Colon (tissue), 2 donors: ENCODE results near the gene LRRC47.

Experiments
- FAIRE-seq: peaks from 2 replicates; lab custom pipeline; 2012; peaks lifted over from hg19 to GRCh38; lab: Jason Lieb, UNC
- donor health status: control.
- donor health status: control.

The LRRC47 gene

DNA sequence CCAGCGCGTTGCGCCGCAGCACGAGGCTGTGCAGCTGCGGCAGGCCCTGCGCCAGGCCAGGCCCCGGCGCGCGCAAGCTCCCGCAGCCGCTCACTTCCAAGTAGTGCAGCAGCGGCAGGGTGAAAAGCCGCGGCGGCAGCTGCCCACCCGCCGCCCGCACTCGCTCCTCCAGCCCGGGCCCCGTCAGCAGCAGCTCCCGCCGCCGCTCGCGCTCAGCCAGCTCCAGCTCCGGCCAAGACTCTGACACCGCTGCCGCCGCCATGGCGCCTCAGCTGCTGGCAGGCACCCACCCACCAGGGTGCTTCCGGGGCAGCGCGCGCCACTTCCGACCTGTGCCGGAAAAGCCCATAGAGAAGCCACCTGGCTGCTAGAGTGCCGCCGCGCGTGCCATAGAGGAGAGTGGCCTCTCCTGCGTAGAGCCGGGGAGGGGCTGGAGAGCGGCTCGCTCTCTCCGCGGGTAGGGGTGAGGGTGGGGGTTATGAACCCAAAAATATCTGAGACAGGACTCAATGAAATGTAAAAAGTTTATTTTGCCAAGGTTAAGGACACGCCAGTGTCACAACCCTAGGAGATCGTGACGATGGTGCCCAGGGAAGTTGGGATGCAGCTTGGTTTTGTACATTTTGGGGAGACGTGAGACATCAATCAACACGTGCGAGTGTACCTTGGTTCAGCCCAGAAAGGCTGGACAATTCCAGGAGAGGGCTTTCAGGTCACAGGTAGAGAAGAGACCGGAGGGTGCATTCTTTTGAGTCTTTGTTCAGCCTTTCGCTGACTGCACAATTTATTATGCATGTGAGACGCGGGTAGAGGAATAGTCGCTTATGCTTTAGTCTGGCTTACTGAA is at the start of gene LRRC47:
TSS of gene LRRC47 (minus strand) at position 284 of the 847 bp plus-strand sequence. CDS start at position 262, 22 bp downstream.
- FAIRE-seq, result no peak

DNA sequence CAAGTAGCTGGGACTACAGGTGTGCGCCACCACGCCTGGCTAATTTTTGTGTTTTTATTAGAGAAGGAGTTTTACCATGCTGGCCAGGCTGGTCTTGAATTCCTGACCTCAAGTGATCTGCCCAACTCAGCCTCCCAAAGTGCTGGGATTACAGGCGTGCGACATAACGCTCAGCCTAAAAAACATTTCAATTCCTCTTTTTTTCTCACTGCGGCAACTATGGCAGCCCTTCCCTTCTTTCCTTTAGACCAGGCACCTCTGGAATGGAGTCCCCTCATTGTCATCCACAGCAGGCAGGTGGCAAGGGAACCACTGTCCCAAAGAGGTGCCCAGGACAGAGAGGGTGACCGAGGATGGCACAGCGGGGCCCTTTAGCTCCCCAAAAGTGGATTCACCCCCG is 46.6 kb upstream of the LRRC47 start:
- FAIRE-seq, result no peak

DNA sequence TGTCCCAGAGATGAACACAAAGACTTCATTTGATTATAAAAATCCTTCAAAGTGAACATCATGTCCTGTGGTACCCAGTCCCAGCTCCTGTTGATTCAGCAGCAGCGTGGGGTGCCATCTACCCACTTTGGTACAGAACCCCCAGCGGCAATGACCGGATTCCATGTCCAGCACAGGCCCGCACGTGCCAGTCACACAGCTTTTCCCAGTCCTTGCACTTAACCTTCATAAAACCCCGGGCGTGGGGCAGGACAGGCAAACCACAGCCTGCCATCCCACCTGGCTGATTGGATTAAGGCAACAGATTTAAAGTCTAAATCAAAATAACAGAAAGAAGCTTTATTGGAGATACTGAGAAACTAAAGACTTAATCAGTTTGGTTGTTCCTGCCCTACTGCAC is 45.2 kb upstream of the LRRC47 start:
- FAIRE-seq, result no peak

DNA sequence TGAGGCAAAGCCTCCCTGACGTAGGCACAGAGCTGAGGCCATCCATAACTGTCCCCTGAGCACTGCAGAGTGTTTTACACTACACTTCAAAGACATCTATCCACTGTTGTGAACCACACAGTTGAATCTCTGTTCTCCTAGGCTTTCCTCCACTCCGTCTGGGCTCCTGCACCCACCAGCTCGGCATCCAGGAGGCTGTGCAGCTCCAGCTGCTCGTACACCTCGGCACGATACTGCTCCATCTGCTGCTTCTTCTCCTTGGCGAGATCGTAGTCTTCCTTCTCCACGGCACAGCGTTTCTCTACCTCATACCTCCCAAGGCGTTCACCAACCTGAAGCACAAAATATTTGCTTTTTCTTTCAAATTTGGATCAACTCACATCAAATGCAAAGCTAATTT is 42.5 kb upstream of the LRRC47 start:
- FAIRE-seq, result no peak

DNA sequence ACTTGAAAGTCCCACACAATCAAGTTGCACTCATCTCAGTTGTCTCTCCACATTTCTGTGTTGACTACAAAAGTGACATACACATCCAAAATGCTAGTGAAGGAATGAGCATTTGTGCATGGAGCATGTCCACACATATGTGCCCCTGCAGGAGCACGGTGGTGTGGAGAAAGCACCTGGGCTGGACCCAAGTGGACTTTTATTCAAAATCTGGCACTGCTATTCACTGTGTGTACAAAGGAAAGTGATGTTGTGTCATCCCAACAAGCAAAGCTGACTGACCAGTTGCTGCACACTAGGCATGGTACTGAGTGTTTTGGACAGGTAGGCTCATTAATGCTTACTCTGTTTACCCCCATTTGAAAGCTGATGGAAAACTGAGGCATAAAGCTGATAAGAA is 41.4 kb upstream of the LRRC47 start:
- no peak for FAIRE-seq

DNA sequence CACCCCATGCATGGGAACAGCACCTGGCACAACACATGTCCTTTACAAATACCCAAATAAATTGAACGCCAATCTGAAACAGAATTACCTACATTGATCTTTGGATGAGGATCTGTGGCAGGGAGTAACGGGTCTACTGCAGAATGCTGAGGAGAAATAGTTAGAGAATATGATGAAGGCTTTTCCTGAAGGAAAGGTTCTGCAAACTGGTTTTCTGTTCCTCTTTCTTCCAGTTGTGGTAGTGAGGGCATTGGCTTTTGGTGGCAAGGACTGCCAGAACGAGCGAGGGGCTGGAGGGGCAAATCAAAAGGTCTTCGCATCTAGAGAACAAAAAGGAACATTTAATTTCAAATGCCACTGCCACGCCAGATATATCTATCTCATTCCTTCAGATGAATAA is 40.9 kb upstream of the LRRC47 start:
- FAIRE-seq, result no peak

DNA sequence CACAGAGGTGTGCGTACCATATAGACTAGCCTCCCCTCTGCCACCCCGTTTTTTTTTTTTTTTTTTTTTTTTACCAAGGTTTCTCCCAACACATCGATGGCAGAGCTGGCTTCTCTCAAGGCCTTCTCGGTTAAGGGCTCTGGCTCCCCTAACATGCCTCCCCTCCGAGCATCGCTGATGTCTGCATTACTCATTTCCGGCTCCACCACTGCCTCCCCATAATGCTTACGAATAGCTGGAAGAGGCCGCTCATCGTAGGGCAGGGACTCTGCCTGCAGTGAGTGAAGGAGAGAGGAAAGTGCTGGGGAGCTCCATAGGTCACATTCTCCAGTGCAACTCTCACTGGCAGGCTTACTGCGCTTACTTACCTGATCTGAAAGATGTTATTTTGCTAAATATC is 40.1 kb upstream of the LRRC47 start:
- no peak for FAIRE-seq

DNA sequence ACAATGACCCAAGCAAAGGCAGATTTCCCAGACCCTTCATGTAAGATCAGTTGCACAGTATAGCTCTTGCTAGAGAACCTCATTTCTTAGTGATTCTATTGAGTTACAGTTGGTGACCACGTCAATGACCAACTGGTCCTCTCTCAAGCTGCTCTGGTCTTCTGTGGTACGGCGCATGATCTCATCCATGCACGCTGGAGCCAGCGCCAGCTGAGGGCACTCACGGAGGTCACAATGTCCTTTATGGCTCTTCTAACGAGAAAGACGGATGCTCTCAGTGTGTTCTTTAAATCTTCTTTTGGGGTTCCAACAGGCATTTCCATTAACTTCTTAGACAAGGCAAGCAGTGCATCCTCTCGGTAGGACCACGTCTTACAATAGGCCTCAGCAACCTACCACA is 38.4 kb upstream of the LRRC47 start:
- FAIRE-seq, result no peak

DNA sequence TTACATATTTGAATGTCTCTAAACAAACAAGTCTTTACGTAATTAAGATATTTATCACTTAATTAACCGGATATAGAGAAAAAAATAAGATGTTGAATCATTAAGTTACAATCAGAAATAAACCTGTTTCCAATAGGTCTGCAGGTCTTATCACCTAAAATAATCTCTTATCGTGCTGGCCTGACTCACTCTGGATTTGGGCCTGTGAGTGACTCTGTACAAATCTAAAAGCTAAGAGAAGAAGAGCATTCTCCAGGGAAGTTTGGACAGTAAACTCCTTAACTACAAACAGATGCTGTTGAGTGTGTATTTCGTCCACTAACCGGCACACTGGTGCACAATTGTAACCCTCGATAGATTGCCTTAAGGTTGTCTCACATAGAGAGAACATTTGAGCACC is 35.4 kb upstream of the LRRC47 start:
- FAIRE-seq, result no peak

DNA sequence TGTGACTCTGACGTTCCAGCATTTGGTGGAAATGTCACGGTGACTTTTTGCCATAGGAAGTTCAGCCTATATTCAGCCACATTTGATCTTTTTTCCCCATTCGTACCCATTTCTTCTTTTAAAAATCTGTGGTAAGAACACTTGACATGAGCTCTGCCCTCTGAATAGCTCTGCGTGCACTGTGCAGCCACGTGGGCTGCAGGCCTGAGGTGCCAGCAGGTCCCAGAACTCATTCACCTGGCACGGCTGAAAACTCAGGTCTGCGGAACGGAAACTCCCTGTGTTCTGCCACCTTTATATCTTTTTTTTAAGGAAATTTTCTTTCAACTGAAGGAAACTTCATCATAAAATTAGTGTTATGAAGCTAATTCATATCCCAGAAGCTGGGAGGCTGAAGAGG is 32.1 kb upstream of the LRRC47 start:
- FAIRE-seq, result no peak

DNA sequence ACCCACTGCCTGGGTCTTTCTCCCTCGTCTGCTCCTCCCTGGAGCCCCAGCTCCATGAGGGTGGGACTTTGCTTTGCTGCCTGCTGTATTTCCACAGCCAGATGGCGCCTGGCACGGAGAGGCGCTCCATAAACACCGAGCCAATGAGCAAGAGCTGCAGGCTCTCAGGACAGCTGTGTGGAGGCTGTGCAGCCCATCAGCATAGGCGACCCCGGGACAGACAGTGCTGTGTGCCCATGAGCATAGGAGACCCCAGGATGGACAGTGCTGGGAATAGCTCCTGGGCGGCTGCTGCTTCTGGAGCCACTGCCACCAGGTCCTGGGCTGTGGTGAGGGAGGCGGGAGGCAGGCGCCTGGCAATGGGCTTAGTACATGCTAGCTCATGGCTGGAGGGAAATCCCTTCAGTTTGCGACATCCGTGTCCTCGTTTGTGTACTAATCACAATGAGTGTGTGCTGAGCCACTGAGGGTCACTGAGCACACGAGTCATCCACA is 31.6 kb upstream of the LRRC47 start:
- no peak for FAIRE-seq

DNA sequence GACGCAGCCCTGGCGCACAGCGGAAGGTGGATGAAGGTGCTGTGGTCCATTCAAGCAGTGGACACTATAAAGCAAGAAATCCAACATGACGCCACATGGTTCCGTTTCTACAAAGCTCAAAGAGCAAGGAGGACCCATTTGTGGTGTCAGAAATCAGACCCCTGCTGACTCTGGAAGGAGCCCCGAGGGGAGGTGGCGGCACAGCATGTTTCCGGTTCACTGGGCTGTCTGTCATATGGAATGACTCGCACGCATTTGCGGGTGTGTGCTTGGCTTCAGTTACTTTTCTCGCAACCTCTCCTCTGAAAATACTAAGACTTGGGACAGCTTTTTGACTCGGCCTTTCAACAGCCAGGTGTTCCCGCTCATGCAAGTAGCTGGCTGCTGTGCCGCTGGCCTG is 29.1 kb upstream of the LRRC47 start:
- FAIRE-seq, result no peak

DNA sequence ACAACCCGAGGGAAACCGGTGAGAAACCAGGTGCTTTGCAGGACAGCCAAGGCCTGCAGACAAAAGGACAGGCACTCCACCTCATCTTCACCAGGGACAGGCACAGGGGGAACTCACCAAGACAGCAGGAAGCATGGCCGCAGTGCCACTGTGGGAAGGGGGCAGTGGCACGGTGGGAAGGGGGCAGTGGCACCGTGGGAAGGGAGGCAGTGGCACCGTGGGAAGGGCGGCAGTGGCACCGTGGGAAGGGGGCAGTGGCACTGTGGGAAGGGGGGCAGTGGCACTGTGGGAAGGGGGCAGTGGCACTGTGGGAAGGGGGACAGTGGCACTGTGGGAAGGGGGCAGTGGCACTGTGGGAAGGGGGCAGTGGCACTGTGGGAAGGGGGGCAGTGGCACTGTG is 28.4 kb upstream of the LRRC47 start:
- no peak for FAIRE-seq

DNA sequence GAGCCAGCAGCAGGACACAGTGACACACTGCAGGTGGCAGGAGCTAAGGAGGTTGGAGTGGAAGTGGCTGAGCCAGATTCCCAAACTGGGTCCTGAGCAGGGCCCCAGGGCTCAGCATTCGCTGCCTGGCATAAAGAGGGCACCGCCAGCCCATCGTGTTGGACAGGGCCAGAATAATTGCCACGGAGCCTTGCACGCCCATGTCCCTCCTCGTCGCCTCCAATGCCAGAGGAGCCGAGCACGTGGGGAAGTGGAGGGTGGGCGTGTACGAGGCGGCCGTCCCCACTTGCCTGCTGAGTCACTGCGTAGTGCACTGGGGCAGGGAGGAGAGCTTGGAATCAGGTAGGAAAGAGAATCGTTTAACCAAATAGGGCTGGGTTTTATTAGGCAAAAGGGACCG is 26.1 kb upstream of the LRRC47 start:
- FAIRE-seq, result no peak

DNA sequence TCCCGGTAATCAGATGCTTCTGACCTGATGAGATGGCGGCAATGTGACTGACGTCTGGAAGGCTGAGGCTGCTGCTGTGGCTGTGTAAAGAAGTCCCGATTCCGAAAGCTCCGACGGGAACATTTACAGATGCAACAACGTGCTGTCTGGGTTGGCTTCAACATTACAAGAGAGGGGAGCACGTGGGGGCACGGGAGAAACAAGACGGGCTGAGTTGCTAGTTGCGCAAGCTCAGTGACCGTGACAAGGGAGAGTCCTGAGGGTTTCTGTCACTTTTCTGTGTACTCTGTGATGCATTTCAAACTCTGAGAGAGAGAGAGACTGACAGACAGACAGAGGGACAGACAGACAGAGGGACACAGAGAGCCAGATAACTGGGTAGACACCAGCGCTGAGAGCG is 25.6 kb upstream of the LRRC47 start:
- FAIRE-seq, result no peak

DNA sequence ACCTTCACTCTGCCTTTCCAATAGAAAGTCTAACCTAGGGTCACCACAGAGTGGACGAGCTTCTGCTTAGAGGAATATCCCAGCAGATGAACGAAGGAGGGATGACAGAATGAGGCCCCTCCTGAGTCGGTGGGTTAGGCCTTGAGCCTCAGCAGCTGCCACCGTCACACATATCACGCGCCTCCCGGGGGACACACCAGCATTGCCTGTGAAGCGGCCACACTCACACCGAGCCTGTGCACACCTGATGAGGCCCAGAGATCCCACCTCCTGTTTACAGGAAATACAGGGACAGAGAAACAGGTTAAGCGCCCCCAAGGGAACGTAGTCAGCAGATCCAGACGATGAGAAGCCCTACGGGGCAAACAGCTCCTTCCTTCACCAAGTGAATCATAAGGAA is 25.1 kb upstream of the LRRC47 start:
- no peak for FAIRE-seq

DNA sequence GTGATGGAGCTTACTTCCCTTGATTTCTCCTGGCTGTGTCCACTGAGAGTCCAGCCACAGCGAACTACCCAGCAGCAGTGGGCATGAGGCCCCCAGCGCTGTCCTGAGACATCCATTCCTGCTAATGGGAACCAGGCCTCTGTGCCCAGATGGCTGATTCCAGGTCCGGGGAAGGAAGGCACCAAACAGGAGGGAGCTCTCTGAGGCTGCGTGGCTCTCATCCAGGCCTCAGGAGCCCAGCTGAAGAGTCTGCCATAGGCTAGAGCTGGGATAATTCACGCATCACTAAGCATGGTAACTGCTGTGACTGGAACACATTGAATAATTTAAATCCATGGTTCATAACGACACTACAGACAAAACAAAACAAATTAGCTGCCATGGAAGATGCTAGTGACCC is 24.7 kb upstream of the LRRC47 start:
- no peak for FAIRE-seq

DNA sequence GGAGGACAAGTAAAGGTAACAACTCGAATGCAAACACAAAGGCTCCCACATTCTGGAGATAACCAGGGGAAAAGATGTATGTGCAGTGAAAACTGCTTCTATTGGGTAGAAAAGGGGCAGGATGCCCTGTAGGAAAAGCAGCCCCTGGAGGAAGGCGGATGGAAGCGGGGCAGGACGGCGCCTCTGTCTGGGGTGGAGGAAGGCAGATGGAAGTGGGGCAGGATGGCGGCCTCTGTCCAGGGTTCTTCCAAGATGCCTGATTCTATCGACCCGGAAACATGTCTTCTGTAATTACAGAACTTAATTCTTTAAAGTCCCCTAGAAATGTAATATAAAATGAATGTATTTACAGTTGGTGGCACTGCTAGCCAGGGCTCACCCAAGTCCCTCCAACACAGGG is 24.0 kb upstream of the LRRC47 start:
- FAIRE-seq, result no peak

DNA sequence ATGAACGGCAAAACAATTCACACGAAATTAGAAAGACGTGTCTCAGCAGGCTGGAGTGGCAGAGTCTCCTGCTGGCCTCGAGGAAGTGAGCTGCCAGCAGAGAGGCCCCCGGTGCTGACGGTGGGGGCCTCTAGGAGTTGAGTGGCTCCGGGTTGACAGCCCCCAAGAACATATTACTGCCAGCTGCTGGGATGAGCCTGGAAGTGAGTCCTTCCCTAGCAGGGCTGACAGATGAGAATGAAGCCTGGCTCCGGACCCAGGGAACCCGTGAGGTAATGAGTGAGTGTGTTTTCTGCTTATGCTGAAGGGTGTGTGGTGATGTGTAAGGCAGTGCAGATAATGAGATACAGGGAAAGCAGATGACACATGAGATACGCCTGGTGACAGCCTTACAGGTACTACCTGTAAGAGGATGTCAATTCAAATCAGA is 23.5 kb upstream of the LRRC47 start:
- no peak for FAIRE-seq

DNA sequence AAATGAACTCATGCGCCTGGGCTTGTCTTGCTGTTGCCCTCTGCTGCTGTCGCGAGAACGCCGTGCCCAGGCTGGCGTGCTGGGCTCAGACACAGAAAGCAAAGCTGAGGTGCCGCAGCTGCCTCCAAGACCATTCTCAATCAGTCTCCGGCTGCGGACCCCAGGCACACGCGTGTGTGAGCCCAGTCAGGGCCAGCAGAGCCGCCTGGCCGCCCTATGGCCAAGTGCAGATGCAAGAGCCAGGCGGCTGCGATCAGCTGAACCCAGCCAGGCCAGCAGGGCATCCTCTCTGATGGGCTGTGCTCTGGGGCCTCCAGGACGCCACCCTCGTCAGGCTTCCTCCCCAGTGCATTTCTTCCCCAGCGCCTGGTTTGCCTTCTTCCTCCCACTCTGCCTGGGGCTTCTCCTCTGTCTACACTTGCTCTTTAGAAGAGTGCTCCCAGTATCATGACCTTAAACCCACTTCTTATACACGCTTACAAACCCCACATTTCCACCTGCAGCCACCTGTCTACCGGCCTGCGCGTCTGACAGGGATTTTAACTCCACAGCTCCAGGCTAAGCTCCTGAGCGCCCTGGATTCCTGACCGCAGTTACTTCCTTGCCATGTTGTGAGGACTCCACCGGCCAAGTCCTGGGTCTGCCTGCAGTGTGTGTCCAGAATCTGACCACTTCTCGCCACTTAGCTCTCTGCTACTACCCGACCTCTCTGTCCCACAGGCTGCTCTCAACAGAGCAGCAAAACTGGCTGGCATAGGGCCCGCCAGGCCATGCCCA is 21.7 kb upstream of the LRRC47 start:
- no peak for FAIRE-seq

DNA sequence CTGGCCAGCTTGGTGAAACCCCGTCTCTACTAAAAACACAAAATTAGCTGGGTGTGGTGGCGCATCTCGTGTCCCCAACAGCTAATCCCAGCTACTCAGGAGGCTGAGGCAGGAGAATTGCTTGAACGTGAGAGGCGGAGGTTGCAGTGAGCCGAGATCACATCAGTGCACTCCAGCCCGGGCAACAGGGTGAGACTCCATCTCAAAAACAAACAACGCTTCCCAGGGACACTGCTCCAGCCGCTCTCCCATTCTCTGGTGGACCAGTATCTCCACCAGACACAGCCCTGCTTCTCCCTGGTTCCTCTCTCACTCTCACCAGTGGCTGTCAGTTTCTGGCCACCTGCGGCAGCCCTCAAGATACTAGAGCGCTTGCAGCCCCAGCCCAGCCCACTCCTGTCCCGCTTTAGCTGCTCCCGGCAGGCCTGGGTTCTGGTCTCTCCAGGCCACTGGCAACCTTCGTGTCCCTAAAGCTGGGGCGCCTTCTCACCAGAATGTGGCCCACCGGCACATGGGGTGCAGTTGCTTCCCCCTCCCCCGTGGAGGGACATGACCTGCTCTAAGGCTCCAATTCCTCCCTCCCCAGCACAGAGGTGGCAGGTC is 20.9 kb upstream of the LRRC47 start:
- FAIRE-seq, result no peak

DNA sequence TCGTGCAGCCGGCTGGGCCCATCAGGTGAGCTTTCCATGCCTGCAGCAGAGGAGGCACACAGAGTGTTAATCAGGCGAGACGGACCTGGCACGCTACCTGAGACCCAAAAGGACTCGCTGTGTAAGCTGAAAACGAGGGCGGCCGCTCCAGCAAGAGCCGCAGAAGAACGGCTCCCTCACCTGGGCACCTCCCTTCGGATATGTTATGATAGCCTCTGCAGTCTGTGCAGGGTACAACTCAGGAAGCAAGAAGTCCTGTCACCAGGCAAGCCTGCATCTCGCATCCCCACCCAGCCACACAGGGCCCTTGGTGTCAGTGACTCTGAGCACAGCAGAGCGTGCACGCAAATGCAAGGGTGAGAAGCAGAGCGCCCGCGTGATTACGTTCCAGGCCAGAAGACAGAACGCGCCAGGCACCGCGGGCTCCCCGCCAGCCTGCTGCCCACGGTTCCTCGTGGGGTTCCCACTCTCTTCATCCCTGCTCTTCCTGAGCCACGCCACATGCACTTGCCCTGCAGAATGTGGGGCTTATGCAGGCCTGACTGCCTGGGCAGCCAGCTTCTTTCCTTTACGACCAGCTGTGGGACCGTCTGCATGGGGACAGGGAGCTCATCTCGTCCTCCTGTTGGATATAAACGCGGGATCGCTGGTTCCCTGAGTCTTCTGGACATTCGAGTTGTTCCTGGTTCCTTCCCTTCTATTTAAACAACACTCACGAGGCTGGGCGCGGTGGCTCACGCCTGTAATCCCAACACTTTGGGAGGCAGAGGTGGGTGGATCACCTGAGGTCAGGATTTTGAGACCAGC is 20.2 kb upstream of the LRRC47 start:
- FAIRE-seq, result no peak
